ENCODE data around the gene ALKBH4.

The ALKBH4 gene

DNA sequence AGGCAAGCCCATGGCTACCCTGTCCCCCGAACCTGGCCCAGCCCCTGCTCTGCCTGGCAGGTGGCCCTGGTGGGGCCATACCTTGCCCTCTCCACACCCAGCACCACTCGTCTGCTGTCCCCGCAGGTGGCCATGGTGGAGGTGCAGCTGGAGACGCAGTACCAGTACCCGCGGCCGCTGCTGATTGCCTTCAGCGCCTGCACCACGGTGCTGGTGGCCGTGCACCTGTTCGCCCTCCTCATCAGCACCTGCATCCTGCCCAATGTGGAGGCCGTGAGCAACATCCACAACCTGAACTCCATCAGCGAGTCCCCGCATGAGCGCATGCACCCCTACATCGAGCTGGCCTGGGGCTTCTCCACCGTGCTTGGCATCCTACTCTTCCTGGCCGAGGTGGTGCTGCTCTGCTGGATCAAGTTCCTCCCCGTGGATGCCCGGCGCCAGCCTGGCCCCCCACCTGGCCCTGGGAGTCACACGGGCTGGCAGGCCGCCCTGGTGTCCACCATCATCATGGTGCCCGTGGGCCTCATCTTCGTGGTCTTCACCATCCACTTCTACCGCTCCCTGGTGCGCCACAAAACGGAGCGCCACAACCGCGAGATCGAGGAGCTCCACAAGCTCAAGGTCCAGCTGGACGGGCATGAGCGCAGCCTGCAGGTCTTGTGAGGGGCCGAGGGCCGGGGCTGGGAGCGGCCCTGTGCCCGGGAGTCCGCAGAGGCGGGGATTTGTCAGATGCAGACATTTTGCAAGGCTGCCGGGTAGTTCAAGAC is 18.1 kb downstream of the ALKBH4 start:
- H3K4me3 ChIP-seq (ENCODE audit: low read depth, low read length) = no peak overlapping the region
- TF ChIP-seq CTCF (IDR thresholded peaks at IDR 0.05; ENCODE audit: low read depth, low read length, missing control alignments) = no peak
- no peak for DNase-seq (ENCODE audit: low read depth)

DNA sequence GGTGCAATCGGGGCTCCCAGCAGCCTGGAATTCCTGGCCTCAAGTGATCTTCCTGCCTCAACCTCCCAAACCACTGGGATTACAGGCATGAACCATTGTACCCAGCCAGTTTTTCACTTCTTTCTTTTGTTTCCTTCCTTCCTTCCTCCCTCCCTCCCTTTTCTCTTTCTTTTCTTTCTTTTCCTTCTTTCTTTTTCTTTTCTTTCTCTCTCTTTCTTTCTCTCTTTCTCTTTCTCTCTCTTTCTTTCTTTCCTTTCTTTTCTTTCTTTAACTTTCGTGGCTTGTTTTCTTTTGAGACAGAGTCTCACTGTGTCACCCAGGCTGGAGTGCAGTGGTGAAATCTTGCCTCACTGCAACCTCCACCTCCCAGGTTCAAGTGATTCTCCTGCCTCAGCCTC is 19.0 kb downstream of the ALKBH4 start:
- H3K4me3 ChIP-seq (ENCODE audit: low read depth, low read length) = no peak overlapping the region
- no peak for DNase-seq (ENCODE audit: low read depth)
- TF ChIP-seq CTCF (IDR thresholded peaks at IDR 0.05; ENCODE audit: low read depth, low read length, missing control alignments) = no peak

DNA sequence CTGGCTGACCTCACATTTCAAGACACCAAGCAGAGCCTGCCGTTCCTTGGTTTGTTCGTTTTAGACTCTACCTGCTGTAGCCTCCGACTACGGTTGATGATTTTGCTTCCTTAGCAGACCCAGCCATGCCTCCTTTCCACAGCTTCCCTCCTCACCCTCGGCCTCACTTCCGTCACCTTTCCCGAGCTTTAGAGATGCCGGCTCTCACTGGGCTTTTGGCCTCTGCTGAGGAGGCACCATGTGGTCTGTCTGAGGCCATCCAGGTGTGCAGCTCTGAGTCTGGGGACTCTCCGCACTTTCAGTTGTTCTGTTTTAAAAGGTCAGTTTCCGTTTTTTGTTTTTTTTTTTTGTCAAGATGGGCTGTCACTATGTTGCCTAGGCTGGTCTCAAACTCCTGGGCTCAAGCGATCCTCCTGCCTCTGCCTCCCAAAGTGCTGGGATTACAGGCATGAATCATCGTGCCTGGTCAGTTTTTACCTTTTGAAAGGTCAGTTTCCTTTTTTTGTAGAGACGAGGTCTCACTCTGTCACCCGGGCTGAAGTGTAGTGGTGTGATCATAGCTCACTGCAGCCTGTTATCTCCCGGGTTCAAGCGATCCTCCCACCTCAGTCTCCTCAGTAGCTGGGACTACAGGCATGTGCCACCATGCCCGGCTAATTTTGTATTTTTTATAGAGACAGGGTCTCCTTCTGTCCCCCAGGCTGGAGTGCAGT is 19.5 kb downstream of the ALKBH4 start:
- peak overlapping the region; percentile 42 for H3K4me3 ChIP-seq (ENCODE audit: low read depth, low read length)
- TF ChIP-seq CTCF (IDR thresholded peaks at IDR 0.05; ENCODE audit: low read depth, low read length, missing control alignments) = no peak
- DNase-seq (ENCODE audit: low read depth) = peak; percentile 80

DNA sequence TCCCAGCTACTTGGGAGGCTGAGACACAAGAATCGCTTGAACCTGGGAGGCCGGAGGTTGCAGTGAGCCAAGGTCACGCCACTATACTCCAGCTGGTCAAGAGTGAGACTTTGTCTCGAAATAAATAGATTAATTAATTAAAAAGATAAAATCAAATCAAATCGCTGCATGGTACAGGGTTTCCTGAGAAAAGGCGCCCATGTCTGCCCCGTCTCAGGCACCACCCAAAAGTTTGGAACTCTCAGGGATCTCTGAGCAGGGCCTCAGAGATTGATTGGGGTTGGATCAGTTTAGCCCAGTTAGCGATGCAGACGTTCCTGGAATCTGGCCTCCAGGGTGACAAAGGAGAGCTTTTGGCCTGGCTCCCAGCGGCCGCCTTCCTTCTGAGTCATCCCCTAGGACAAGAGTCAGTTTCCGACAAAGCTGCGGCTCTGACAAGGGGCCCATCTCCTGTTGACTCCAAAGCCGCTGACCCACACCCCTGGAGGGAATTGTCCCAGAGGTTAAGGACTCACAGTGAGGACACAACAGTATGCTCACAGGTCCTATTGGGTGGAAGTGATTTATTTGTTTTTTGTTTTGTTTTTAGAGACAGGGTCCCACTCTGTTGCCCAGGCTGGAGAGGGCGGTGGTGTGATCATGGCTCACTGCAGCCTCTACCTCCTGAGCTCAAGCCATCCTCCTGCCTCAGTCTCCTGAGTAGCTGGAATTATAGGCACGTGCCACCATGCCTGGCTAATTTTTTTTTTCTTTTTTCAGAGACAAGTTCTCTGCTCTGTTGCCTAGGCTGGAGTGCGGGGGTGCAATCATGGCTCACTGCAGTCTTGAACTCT is 24.5 kb downstream of the ALKBH4 start:
- DNase-seq (ENCODE audit: low read depth) = no peak
- no peak for TF ChIP-seq CTCF (IDR thresholded peaks at IDR 0.05; ENCODE audit: low read depth, low read length, missing control alignments)
- no peak overlapping the region for H3K4me3 ChIP-seq (ENCODE audit: low read depth, low read length)

GRCh38 chr7:102436118-102436517 is 28.5 kb downstream of the ALKBH4 start:
- H3K4me3 ChIP-seq (ENCODE audit: low read depth, low read length) = no peak overlapping the region
- no peak for DNase-seq (ENCODE audit: low read depth)
- TF ChIP-seq CTCF (IDR thresholded peaks at IDR 0.05; ENCODE audit: low read depth, low read length, missing control alignments) = no peak

DNA sequence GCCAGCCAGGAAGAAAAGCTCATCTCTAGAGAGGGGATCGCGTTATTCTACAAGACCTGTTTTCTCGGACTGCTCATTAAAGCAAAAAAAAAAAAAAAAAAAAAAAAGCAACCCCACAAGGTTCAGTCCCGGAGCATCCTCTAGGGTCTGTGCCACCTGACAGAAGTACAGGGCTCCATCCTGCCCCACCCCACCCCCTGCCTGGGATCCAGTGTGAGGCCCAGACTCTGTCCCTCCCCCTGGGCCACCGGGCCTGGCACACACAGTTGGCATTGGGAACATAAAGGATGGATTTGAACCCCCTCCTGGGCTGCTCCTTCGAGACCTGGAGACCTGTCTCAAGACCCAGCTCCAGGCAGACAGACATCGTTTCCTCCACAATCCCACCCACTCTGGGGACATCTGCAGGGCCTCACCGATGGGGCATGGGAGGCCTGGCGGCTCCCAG is 30.6 kb downstream of the ALKBH4 start:
- DNase-seq (ENCODE audit: low read depth) = no peak
- no peak for TF ChIP-seq CTCF (IDR thresholded peaks at IDR 0.05; ENCODE audit: low read depth, low read length, missing control alignments)
- H3K4me3 ChIP-seq (ENCODE audit: low read depth, low read length) = peak overlapping the region; percentile 88
